Heart right ventricle (tissue), 16 donors: ENCODE results near the gene COA4. TPM values are rescaled to one million over a fixed set of nuclear protein-coding genes. Genes with fewer than 3 reads are reported as not detected.
A peak's percentile ranks its signal among the peaks of the same experiment; 100 is the strongest.

Experiments
- ATAC-seq, 8 donors: fragments of 200-7000 bp; cut with Tn5 transposase; one replicate each; pipeline ENCODE4 v1.9.1; 2020; ENCODE audit warnings: mild to moderate bottlenecking in 8 of 8, moderate library complexity in 8 of 8, moderate number of reproducible peaks in 1 of 8
- DNase-seq, 2 donors: peaks; one replicate each; pipeline ENCODE4 v3.0.0-alpha.2; 2020
- H3K27ac ChIP-seq, 10 donors: fragments of 200-600 bp; sonication (generic) in 2 of 10; one replicate each; pipeline versions ENCODE4 v1.5.0 to v1.8.0; 2020 to 2022; ENCODE audit warnings: mild to moderate bottlenecking in 3 of 10
- H3K27me3 ChIP-seq, 7 donors: fragments of 200-600 bp; one replicate each; pipeline ENCODE4 v1.8.0; 2021 to 2022; ENCODE audit warnings: mild to moderate bottlenecking in 2 of 7
- H3K36me3 ChIP-seq, 9 donors: fragments of 200-600 bp; sonication (generic) in 1 of 9; one replicate each; pipeline versions ENCODE4 v1.5.0 to v1.8.0; 2020 to 2022; ENCODE audit warnings: mild to moderate bottlenecking in 2 of 9
- H3K4me1 ChIP-seq, 9 donors: fragments of 200-600 bp; sonication (generic) in 1 of 9; one replicate each; pipeline versions ENCODE4 v1.5.0 to v1.8.0; 2020 to 2022; ENCODE audit warnings: mild to moderate bottlenecking in 4 of 9
- H3K4me3 ChIP-seq, 10 donors: fragments of 200-600 bp; sonication (generic) in 2 of 10; one replicate each; pipeline versions ENCODE4 v1.5.0 to v1.8.0; 2020 to 2022; ENCODE audit warnings: mild to moderate bottlenecking in 7 of 10, moderate library complexity in 2 of 10
- H3K9me3 ChIP-seq, 11 donors: fragments of 200-600 bp in 10 of 11; sonication (generic) in 2 of 11; one replicate each; pipeline versions ENCODE4 v1.5.0 to v1.8.0; 2013 to 2022; ENCODE audit warnings: mild to moderate bottlenecking in 2 of 11, control low read depth in 1 of 11, moderate library complexity in 1 of 11
- CTCF ChIP-seq, 9 donors: fragments of 200-600 bp; sonication (generic) in 2 of 9; IDR thresholded peaks; one replicate each; pipeline versions ENCODE4 v1.5.0 to v1.8.0; 2021 to 2022; ENCODE audit warnings: antibody characterized with exemption in 9 of 9, mild to moderate bottlenecking in 5 of 9, moderate library complexity in 1 of 9
- WGBS, 2 donors: extraction: QIAGEN DNeasy Blood & Tissue Kit; methylation state at CpG; one replicate each; pipeline ENCODE4 v1.1.7; 2013; ENCODE audit warnings: inconsistent platforms in 1 of 2; 5-methylcytosine and 5-hydroxymethylcytosine counted together
- intact Hi-C, 10 donors: fragments of 100-400 bp; cut with DNase I; formaldehyde crosslinking; loops; one replicate each; pipeline versions ENCODE4 v1.11.1 to v1.14.2; 2022
- polyA plus RNA-seq, 2 donors: library from polyadenylated mRNA; stranded (reverse); fragments of 200-250 nt; gene quantifications; one replicate each; pipeline ENCODE4 v1.2.3, GENCODE V29; 2013
- total RNA-seq, 10 donors: library from RNA; stranded (reverse); fragmentation: NEBNext Ultra II Directional in 3 of 10; extraction: Animal tissue kit (Norgen Biotek cat#: 25700) in 3 of 10; gene quantifications; one replicate each; pipeline versions ENCODE4 v1.2.1 to v1.2.4, GENCODE V29; 2021 to 2023
- donor health status: Arrhythmogenic right ventricular cardiomyopathy.
- donor health status: ischemic (EF 13 %, LVEDD 7.1; RV severe dilation, severe dysfunction).
- donor health status: healthy with polysubstance abuse.
- donor health status: DM: no; HTN: yes; CAD: no.
- donor health status: DM: no; HTN: no; CAD: no.
- donor health status: ischemic (EF 25% LVEDD 6.9; RV normal size, moderate dysfunction).
- donor health status: ischemic (EF 25% LVEDD 5.7; RV mildly dilated, moderate dysfunction).
- donor health status: healthy.
- donor health status: DM: yes; HTN: yes; CAD: no.
- donor health status: Ischemic cardiomyopathy.
- donor health status: ischemic (EF 35%, LVEDD 5.7; RV mildly dilated, moderate dysfunction).
- donor health status: nonischemic (EF 11% LVEDD 7.7; RV severe dilation, severe dysfunction).
- donor health status: DM: yes; HTN: yes; CAD: no.
- donor health status: PGD.
- donor health status: ischemic (EF 29% LVEDD 5.4; RV normal size, mild dysfunction).
- donor health status: nonischemic (EF 23%, LVEDD 6.1; RV moderate dilation, normal function).

COA4 gene
- total and polyA plus RNA-seq, 12 donors = 42.3 to 129 (median 53.6) TPM

DNA sequence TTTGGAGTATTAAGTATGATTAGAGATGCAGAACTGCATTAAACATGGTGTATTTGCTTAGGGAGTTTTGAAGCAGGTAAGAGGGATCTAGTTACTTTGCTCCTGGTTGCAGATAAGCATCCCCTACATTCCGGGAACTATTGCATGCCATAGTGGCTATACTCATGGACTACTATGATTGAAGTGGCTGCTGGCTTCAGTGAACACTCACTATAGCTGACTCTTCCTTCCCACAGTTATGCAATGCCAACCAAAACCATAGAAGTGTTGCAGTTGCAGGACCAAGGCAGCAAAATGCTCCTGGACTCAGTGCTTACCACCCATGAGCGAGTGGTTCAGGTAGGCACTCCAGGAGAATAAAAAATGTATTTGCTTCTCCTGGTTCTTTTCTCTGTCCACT, 17.0 kb downstream of the COA4 start:
- no peak for TF ChIP-seq CTCF (IDR thresholded peaks at IDR 0.05)
- H3K4me3 ChIP-seq = no peak overlapping the region
- no peaks in the 10 kb centered on the region for H3K9me3 ChIP-seq
- DNase-seq (no peak), ATAC-seq (no peak)
- intact Hi-C loops = no loop called here
- no peak overlapping the region for H3K27ac ChIP-seq
- peaks cover 0 to 62% (median 8%) of the 10 kb centered on the region in 9 donors for H3K36me3 ChIP-seq
- WGBS, 2 donors = 80 to 88% methylated on average over 2 of the region's 2 CpGs
- H3K4me1 ChIP-seq = peaks cover 0 to 16% (median 3%) of the 10 kb centered on the region in 9 donors
- no peaks in the 10 kb centered on the region for H3K27me3 ChIP-seq

- no peak for TF ChIP-seq CTCF (IDR thresholded peaks at IDR 0.05)
- DNase-seq (no peak), ATAC-seq (peak in 3 of 8 donors; percentile 20 to 44 (median 44))
- H3K27ac ChIP-seq = peak overlapping the region in 8 of 10 donors; percentile 15 to 57 (median 48)
- peaks cover 0 to 36% (median 0%) of the 10 kb centered on the region in 9 donors for H3K36me3 ChIP-seq
- H3K27me3 ChIP-seq = no peaks in the 10 kb centered on the region
- H3K4me3 ChIP-seq = no peak overlapping the region
- no peaks in the 10 kb centered on the region for H3K9me3 ChIP-seq
- intact Hi-C loops = no loop called here
- 53 to 66% methylated on average over 1 of the region's 1 CpG for WGBS, 2 donors
- H3K4me1 ChIP-seq = peaks cover 0 to 21% (median 3%) of the 10 kb centered on the region in 9 donors
Observed at GRCh38 chr11:73856031-73856567, 20.5 kb downstream of the COA4 start.

GRCh38 chr11:73854680-73855079, 22.0 kb downstream of the COA4 start:
- TF ChIP-seq CTCF (IDR thresholded peaks at IDR 0.05) = no peak
- H3K27me3 ChIP-seq = no peaks in the 10 kb centered on the region
- intact Hi-C loops = no loop called here
- H3K27ac ChIP-seq = no peak overlapping the region
- H3K4me3 ChIP-seq = no peak overlapping the region
- H3K36me3 ChIP-seq = peaks cover 0 to 33% (median 0%) of the 10 kb centered on the region in 9 donors
- 90 to 97% methylated on average over 1 of the region's 1 CpG for WGBS, 2 donors
- DNase-seq = no peak
- no peaks in the 10 kb centered on the region for H3K9me3 ChIP-seq
- no peak for ATAC-seq
- peaks cover 0 to 21% (median 3%) of the 10 kb centered on the region in 9 donors for H3K4me1 ChIP-seq

DNA sequence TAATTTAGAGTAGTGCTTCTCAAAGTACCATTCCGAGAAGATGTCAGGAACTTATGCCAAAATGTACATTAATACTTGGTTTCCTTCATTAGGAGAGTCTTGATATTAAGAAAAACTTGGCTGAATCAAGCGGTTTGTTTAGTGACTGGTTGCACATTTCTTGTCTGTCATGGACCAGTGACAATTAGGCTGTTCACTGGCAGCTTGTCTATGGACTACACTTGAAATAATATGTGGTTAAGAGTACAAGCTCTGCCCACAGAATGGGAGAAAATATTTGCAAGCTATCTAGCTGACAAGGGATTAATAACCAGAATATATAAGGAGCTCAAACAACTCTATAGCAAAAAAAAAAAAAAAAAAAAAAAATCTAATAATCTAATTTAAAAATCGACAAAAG, 24.6 kb downstream of the COA4 start:
- peak in 2 of 8 donors; percentile 38 to 56 for ATAC-seq
- Histone ChIP-seq H3K36me3 (peaks cover 0 to 34% (median 0%) of the 10 kb centered on the region in 9 donors), H3K27me3 (no peaks in the 10 kb centered on the region), H3K4me3 (no peak overlapping the region), H3K27ac (peak overlapping the region in 5 of 10 donors; percentile 32 to 71 (median 50)), H3K4me1 (peaks cover 0 to 21% (median 3%) of the 10 kb centered on the region in 9 donors), H3K9me3 (no peaks in the 10 kb centered on the region)
- WGBS, 2 donors = 90 to 92% methylated on average over 3 of the region's 3 CpGs
- DNase-seq = no peak
- no peak for TF ChIP-seq CTCF (IDR thresholded peaks at IDR 0.05)
- intact Hi-C loops = no loop called here
